Vagina (tissue), 2 donors: ENCODE measurements around the gene ARHGAP6.

ENCODE experiments used
- CTCF ChIP-seq, 3 experiments: fragments of 450-650 bp in 2 of 3; fragments of 200-600 bp in 1 of 3; sonication (generic) in 1 of 3; IDR thresholded peaks; one replicate each; pipeline ENCODE4 v1.5.1; 2017 to 2019; ENCODE audit warnings: antibody characterized with exemption in 3 of 3, mild to moderate bottlenecking in 2 of 3, moderate library complexity in 2 of 3
- POLR2A ChIP-seq, 2 donors: fragments of 450-650 bp; IDR thresholded peaks; one replicate each; pipeline ENCODE4 v1.6.1; 2017; ENCODE audit warnings: antibody characterized with exemption in 2 of 2, mild to moderate bottlenecking in 2 of 2, moderate library complexity in 2 of 2
- POLR2AphosphoS5 ChIP-seq, 2 donors: sonication (generic); formaldehyde crosslinking; IDR thresholded peaks; one replicate each; pipeline ENCODE4 v1.9.0; 2017; ENCODE audit warnings: antibody characterized with exemption in 2 of 2, mild to moderate bottlenecking in 2 of 2, low read depth in 1 of 2; ENCODE audit not compliant: insufficient read depth in 1 of 2

- TF ChIP-seq CTCF (IDR thresholded peaks at IDR 0.05): no peak
- no peak for TF ChIP-seq POLR2AphosphoS5 (IDR thresholded peaks at IDR 0.05; ENCODE audit: insufficient read depth in 1 of 2, low read depth in 1 of 2)
- TF ChIP-seq POLR2A (IDR thresholded peaks at IDR 0.05): no peak
Measured at GRCh38 chrX:11398785-11399184, 266.9 kb downstream of the ARHGAP6 start.
